Osteoblast (primary cell): ENCODE measurements around the gene MGAT4B. TPM values are rescaled to one million over a fixed set of nuclear protein-coding genes. Genes with fewer than 3 reads are reported as not detected.
A peak's percentile ranks its signal among the peaks of the same experiment; 100 is the strongest.

Experiments
- DNase-seq: peaks from one replicate; pipeline ENCODE4 v3.0.0; 2011; ENCODE audit warnings: low spot score, mixed read lengths; ENCODE audit not compliant: insufficient read length; ENCODE audit errors: missing footprints
- H2AFZ ChIP-seq: 2 replicates; pipeline ENCODE4 v1.6.0; 2011; ENCODE audit warnings: mild to moderate bottlenecking, low read length
- H3K27ac ChIP-seq: 2 replicates; pipeline ENCODE4 v1.5.1; 2011; ENCODE audit warnings: mild to moderate bottlenecking, low read depth, low read length, moderate library complexity
- H3K27me3 ChIP-seq: 2 replicates; pipeline ENCODE4 v1.6.0; 2012; ENCODE audit warnings: mild to moderate bottlenecking, control low read depth, inconsistent platforms, low read length, moderate library complexity; ENCODE audit not compliant: insufficient read depth
- H3K36me3 ChIP-seq: 2 replicates; pipeline ENCODE4 v1.5.1; 2011; ENCODE audit warnings: mild to moderate bottlenecking, low read length, control low read depth, moderate library complexity; ENCODE audit not compliant: insufficient read depth
- H3K4me1 ChIP-seq: 2 replicates; pipeline ENCODE4 v1.5.1; 2011; ENCODE audit warnings: mild to moderate bottlenecking, low read length, control low read depth, moderate library complexity; ENCODE audit not compliant: insufficient read depth
- H3K4me2 ChIP-seq: 2 replicates; pipeline ENCODE4 v1.6.0; 2011; ENCODE audit warnings: mild to moderate bottlenecking, low read length; ENCODE audit not compliant: insufficient read depth
- H3K4me3 ChIP-seq: fragments of 200-600 bp; sonication (generic); 3 replicates; pipeline ENCODE4 v1.5.1; 2012; ENCODE audit warnings: mild to moderate bottlenecking, low read length, inconsistent platforms; ENCODE audit not compliant: insufficient read depth
- H3K79me2 ChIP-seq: 2 replicates; pipeline ENCODE4 v1.6.0; 2012; ENCODE audit warnings: mild to moderate bottlenecking, low read length, control low read depth, inconsistent platforms; ENCODE audit not compliant: insufficient read depth
- H3K9me3 ChIP-seq: 2 replicates; pipeline ENCODE4 v1.5.1; 2011; ENCODE audit warnings: low read depth, low read length, control low read depth
- H4K20me1 ChIP-seq: 2 replicates; pipeline ENCODE4 v1.6.0; 2012; ENCODE audit warnings: mild to moderate bottlenecking, low read length, control low read depth; ENCODE audit not compliant: insufficient read depth
- CTCF ChIP-seq: IDR thresholded peaks from 2 replicates; pipeline ENCODE4 v1.5.1; 2011; ENCODE audit warnings: mild to moderate bottlenecking, low read depth, low read length, moderate library complexity; ENCODE audit errors: extremely low read depth
- total RNA-seq: library from RNA; depleted of rRNA; stranded (reverse); fragments of >200 nt; gene quantifications from 2 replicates; pipeline ENCODE4 v1.2.3, GENCODE V29; 2012

Gene MGAT4B
- total RNA-seq, 1 donor: 95.9 TPM

- DNase-seq: peak; percentile 89
- Histone ChIP-seq H3K79me2 (peaks cover 63% of the 10 kb centered on the region), H3K4me2 (peak overlapping the region; percentile 27), H3K27ac (peak overlapping the region; percentile 45), H3K4me1 (peaks cover 52% of the 10 kb centered on the region), H3K9me3 (no peaks in the 10 kb centered on the region), H3K36me3 (peaks cover 28% of the 10 kb centered on the region), H2AFZ (no peak overlapping the region), H4K20me1 (peaks cover 60% of the 10 kb centered on the region), H3K4me3 (no peak overlapping the region), H3K27me3 (no peaks in the 10 kb centered on the region)
- peak; percentile 94 for TF ChIP-seq CTCF
Observed at GRCh38 chr5:179763215-179763945, 43.3 kb downstream of the MGAT4B start.

GRCh38 chr5:179762781-179763176, 43.9 kb downstream of the MGAT4B start:
- H3K4me3 ChIP-seq: no peak overlapping the region
- TF ChIP-seq CTCF: no peak
- H3K27ac ChIP-seq: peak overlapping the region; percentile 45
- peak overlapping the region; percentile 27 for H3K4me2 ChIP-seq
- H3K36me3 ChIP-seq: peaks cover 22% of the 10 kb centered on the region
- H2AFZ ChIP-seq: no peak overlapping the region
- H3K9me3 ChIP-seq: no peaks in the 10 kb centered on the region
- H3K4me1 ChIP-seq: peaks cover 52% of the 10 kb centered on the region
- DNase-seq: peak; percentile 81
- H4K20me1 ChIP-seq: peaks cover 60% of the 10 kb centered on the region
- no peaks in the 10 kb centered on the region for H3K27me3 ChIP-seq
- H3K79me2 ChIP-seq: peaks cover 64% of the 10 kb centered on the region

- peaks cover 52% of the 10 kb centered on the region for H3K4me1 ChIP-seq
- H3K79me2 ChIP-seq: peaks cover 64% of the 10 kb centered on the region
- DNase-seq: peak; percentile 57
- no peak overlapping the region for H2AFZ ChIP-seq
- H3K4me3 ChIP-seq: no peak overlapping the region
- no peak for TF ChIP-seq CTCF
- peaks cover 22% of the 10 kb centered on the region for H3K36me3 ChIP-seq
- peak overlapping the region; percentile 45 for H3K27ac ChIP-seq
- peaks cover 57% of the 10 kb centered on the region for H4K20me1 ChIP-seq
- no peaks in the 10 kb centered on the region for H3K27me3 ChIP-seq
- H3K4me2 ChIP-seq: peak overlapping the region; percentile 27
- H3K9me3 ChIP-seq: no peaks in the 10 kb centered on the region
Observed at GRCh38 chr5:179762079-179762780, 44.4 kb downstream of the MGAT4B start.
